ENCODE results near the gene STT3A. TPM values are rescaled to one million over a fixed set of nuclear protein-coding genes. Genes with fewer than 3 reads are reported as not detected.

The STT3A gene
- total and polyA plus RNA-seq, 4 donors, result 47.5 to 176 (median 130) TPM

GRCh38 chr11:125588505-125588904 lies 4.1 kb upstream of the STT3A start:
- Histone ChIP-seq H3K27ac (ENCODE audit: low read depth in 1 of 2, low read length in 2 of 2) (no peak overlapping the region), H3K36me3 (ENCODE audit: control insufficient read depth in 4 of 4, insufficient read depth in 3 of 4, low read depth in 1 of 4, low read length in 3 of 4) (peaks cover 8 to 14% (median 11%) of the 10 kb centered on the region in 4 donors), H3K9ac (ENCODE audit: low read depth in 1 of 2, low read length in 2 of 2) (no peak overlapping the region), H3K9me3 (ENCODE audit: control insufficient read depth in 4 of 4, low read length in 3 of 4) (no peaks in the 10 kb centered on the region), H3K4me3 (ENCODE audit: low read depth in 1 of 3, low read length in 3 of 3) (no peak overlapping the region), H3K27me3 (ENCODE audit: control insufficient read depth in 4 of 4, insufficient read depth in 4 of 4, low read length in 3 of 4) (no peaks in the 10 kb centered on the region), H3K4me1 (ENCODE audit: control insufficient read depth in 4 of 4, insufficient read depth in 4 of 4, low read length in 3 of 4) (peaks cover 0 to 11% (median 4%) of the 10 kb centered on the region in 4 donors)
- DNase-seq (ENCODE audit: low spot score), result no peak
- TF ChIP-seq TAF1 (conservative IDR thresholded peaks at IDR 0.05) (no peak), FOXA1 (IDR thresholded peaks at IDR 0.05) (no peak), SP1 (IDR thresholded peaks at IDR 0.05) (no peak), RAD21 (IDR thresholded peaks at IDR 0.05) (no peak), HNF4G (IDR thresholded peaks at IDR 0.05) (no peak), RXRA (IDR thresholded peaks at IDR 0.05) (no peak), MAX (IDR thresholded peaks at IDR 0.05) (no peak), NR2F2 (IDR thresholded peaks at IDR 0.05) (no peak), FOXA2 (IDR thresholded peaks at IDR 0.05) (no peak), CTCF (IDR thresholded peaks at IDR 0.05; ENCODE audit: low read depth, low read length, missing input control) (no peak), ZBTB33 (IDR thresholded peaks at IDR 0.05) (no peak), REST (IDR thresholded peaks at IDR 0.05) (no peak), ATF3 (IDR thresholded peaks at IDR 0.05) (no peak), EGR1 (IDR thresholded peaks at IDR 0.05; ENCODE audit: low read depth in 2 of 2) (no peak), HNF4A (conservative IDR thresholded peaks at IDR 0.05) (no peak)
- 64% methylated on average over 3 of the region's 3 CpGs for WGBS

GRCh38 chr11:125591649-125592304 lies 875 bp upstream of the STT3A start:
- H3K9ac ChIP-seq (ENCODE audit: low read depth in 1 of 2, low read length in 2 of 2), result peak overlapping the region; percentile 90 to 95
- WGBS, result 1% methylated on average over 30 of the region's 30 CpGs
- H3K27ac ChIP-seq (ENCODE audit: low read depth in 1 of 2, low read length in 2 of 2), result peak overlapping the region; percentile 82 to 91
- peak; percentile 54 for DNase-seq (ENCODE audit: low spot score)
- no peaks in the 10 kb centered on the region for H3K27me3 ChIP-seq (ENCODE audit: control insufficient read depth in 4 of 4, insufficient read depth in 4 of 4, low read length in 3 of 4)
- no peaks in the 10 kb centered on the region for H3K9me3 ChIP-seq (ENCODE audit: control insufficient read depth in 4 of 4, low read length in 3 of 4)
- peaks cover 3 to 23% (median 12%) of the 10 kb centered on the region in 4 donors for H3K4me1 ChIP-seq (ENCODE audit: control insufficient read depth in 4 of 4, insufficient read depth in 4 of 4, low read length in 3 of 4)
- H3K4me3 ChIP-seq (ENCODE audit: low read depth in 1 of 3, low read length in 3 of 3), result peak overlapping the region; percentile 70 to 83 (median 78)
- no peak for TF ChIP-seq EGR1 (IDR thresholded peaks at IDR 0.05; ENCODE audit: low read depth in 2 of 2)
- H3K36me3 ChIP-seq (ENCODE audit: control insufficient read depth in 4 of 4, insufficient read depth in 3 of 4, low read depth in 1 of 4, low read length in 3 of 4), result peaks cover 0 to 2% (median under 1%) of the 10 kb centered on the region in 4 donors

Data from liver (tissue), 9 donors.